BJ (cell line): ENCODE data around the gene APBA2. TPM values are rescaled to one million over a fixed set of nuclear protein-coding genes. Genes with fewer than 3 reads are reported as not detected.

Experiments
- CTCF ChIA-PET: fragments of 350-600 bp; formaldehyde crosslinking; extraction: SDS; loops from one replicate; lab custom pipeline; 2021; ENCODE audit warnings: antibody characterized with exemption, inconsistent platforms; lab: Yijun Ruan, JAX
- POLR2A ChIA-PET: fragments of 300-600 bp; sonication (Branson Sonifier 250); formaldehyde crosslinking; extraction: SDS; loops from one replicate; lab custom pipeline; 2021; ENCODE audit warnings: antibody characterized with exemption; lab: Charles Lee
- DNase-seq: peaks from one replicate; pipeline ENCODE4 v3.0.0-alpha.2; 2011; ENCODE audit warnings: low read depth
- H3K27me3 ChIP-seq: 2 replicates; pipeline ENCODE4 v1.6.0; 2011; ENCODE audit warnings: low read length; ENCODE audit not compliant: control insufficient read depth, insufficient read depth
- H3K36me3 ChIP-seq: 2 replicates; pipeline ENCODE4 v1.5.1; 2011; ENCODE audit warnings: low read length; ENCODE audit not compliant: control insufficient read depth, insufficient read depth
- H3K4me3 ChIP-seq: 2 replicates; pipeline ENCODE4 v1.5.1; 2011; ENCODE audit warnings: low read depth, mild to moderate bottlenecking, control low read depth, low read length
- polyA plus RNA-seq: library from polyadenylated mRNA; depleted of rRNA; stranded (reverse); fragments of >200 nt; gene quantifications from 2 replicates; pipeline ENCODE4 v1.2.3, GENCODE V29; 2011
- TF ChIP-seq, protein P1 (sequence below): IDR thresholded peaks from 2 replicates; pipeline ENCODE4 v1.5.1; 2011; ENCODE audit warnings: low read depth, mild to moderate bottlenecking, control low read depth, inconsistent platforms, low read length, moderate library complexity; ENCODE audit not compliant: insufficient read depth

The APBA2 gene
- polyA plus RNA-seq, 1 experiment = 15.1 TPM

GRCh38 chr15:29106551-29107290 lies 220.9 kb downstream of the APBA2 start:
- H3K36me3 ChIP-seq = no peaks in the 10 kb centered on the region
- ChIA-PET POLR2A (no interaction called here), CTCF (interaction anchor here (1.1 to 2.1 kb wide), 2 partner anchors 33 to 148 kb away, joined by 3 to 5 read pairs; no protein-coding TSS in a partner anchor)
- H3K27me3 ChIP-seq = no peaks in the 10 kb centered on the region
- no peak overlapping the region for H3K4me3 ChIP-seq
- DNase-seq = no peak
- TF ChIP-seq, protein P1, sequence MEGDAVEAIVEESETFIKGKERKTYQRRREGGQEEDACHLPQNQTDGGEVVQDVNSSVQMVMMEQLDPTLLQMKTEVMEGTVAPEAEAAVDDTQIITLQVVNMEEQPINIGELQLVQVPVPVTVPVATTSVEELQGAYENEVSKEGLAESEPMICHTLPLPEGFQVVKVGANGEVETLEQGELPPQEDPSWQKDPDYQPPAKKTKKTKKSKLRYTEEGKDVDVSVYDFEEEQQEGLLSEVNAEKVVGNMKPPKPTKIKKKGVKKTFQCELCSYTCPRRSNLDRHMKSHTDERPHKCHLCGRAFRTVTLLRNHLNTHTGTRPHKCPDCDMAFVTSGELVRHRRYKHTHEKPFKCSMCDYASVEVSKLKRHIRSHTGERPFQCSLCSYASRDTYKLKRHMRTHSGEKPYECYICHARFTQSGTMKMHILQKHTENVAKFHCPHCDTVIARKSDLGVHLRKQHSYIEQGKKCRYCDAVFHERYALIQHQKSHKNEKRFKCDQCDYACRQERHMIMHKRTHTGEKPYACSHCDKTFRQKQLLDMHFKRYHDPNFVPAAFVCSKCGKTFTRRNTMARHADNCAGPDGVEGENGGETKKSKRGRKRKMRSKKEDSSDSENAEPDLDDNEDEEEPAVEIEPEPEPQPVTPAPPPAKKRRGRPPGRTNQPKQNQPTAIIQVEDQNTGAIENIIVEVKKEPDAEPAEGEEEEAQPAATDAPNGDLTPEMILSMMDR = no peak

DNA sequence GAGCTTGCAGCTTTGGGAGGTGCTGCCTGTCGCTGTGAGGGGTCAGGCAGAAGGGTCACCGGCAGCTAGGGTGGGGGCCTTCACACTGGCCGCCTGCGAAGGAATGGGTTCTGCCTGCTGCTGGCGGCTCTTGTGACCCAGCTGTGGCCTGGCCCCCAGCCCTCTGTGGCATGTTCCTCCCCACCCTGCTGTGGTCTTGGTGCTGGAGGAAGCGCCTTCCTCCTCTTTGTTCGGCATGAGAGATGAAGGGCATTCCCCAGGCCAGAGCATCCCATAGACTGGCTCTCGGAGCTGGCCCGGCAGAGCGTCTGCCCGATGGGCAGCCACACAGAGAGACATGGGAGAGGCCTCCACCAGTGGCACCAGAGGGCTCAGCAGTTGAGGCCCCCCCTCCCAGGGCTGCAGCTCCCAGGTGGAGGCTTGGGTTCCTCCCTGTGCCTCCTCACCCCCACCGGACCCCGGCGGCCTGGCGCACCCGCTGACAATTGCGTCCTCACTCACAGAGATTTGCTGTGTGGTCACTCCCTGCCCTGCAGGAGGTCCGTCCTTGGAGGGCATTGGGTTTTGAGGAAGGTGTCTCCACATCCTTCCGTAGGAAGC lies 221.6 kb downstream of the APBA2 start:
- DNase-seq = no peak
- no peaks in the 10 kb centered on the region for H3K27me3 ChIP-seq
- no peak overlapping the region for H3K4me3 ChIP-seq
- CTCF ChIA-PET = interaction anchor here (2.1 kb wide), 1 partner anchor 33 kb away, joined by 5 read pairs; no protein-coding TSS in a partner anchor
- TF ChIP-seq, protein P1 = no peak
- H3K36me3 ChIP-seq = no peaks in the 10 kb centered on the region
- POLR2A ChIA-PET = no interaction called here

DNA sequence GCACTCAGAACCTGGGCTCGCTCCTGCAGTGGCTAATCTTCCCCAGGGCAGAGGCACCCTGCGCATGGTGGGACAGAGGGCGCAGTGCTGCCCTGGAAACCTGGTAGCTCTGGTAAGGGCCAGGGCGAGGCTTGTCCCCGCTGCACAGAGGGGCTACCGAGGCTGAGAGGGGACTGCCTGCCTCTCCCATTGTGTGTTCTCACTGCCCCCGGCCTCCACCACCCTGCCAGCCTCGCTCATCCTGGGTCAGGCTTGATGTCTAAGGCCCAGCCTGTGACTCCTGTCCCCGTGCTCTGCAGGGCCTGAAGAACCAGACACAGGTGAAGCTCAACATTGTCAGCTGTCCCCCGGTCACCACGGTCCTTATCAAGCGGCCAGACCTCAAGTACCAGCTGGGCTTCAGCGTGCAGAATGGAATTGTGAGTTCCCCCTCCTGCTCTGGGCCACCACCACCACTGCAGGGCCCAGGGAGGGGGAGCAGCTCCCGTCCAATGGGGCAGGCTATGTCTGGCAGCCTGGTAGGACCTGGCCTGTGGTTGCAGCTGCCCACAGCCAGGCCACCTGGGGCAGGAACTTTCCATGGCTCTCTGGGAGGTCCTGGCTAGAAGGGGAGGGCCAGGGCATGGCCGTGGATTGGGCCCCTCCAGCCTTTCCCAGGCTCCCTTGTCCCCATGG lies 222.3 kb downstream of the APBA2 start:
- TF ChIP-seq, protein P1 = no peak
- ChIA-PET CTCF (interaction anchor here (0.5 to 2.1 kb wide), 2 partner anchors 32 to 840 kb away, joined by 3 to 5 read pairs; no protein-coding TSS in a partner anchor), POLR2A (no interaction called here)
- DNase-seq = no peak
- Histone ChIP-seq H3K4me3 (no peak overlapping the region), H3K27me3 (no peaks in the 10 kb centered on the region), H3K36me3 (no peaks in the 10 kb centered on the region)

DNA sequence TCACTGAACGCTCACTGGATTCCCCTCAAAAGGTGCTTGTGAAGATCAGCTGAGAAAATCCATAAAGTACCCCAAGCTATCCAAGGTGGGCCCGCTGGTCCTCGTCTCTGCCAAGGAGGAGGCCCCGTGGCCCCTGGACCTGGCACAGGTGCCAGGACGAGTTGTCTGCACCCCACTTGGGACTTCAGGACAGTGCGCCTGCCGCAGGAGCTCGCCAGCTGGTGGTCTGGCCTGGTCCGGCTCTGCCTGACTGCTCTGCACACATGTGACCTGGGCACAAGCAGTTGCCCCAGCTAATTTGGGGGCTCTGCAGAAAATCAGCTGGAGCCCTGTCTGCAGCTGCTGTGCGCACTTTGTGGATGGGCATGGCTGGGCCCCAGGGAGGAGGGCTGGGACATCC lies 224.0 kb downstream of the APBA2 start:
- no peak overlapping the region for H3K4me3 ChIP-seq
- no peaks in the 10 kb centered on the region for H3K27me3 ChIP-seq
- CTCF ChIA-PET = no interaction called here
- POLR2A ChIA-PET = no interaction called here
- TF ChIP-seq, protein P1 = no peak
- H3K36me3 ChIP-seq = no peaks in the 10 kb centered on the region
- no peak for DNase-seq

DNA sequence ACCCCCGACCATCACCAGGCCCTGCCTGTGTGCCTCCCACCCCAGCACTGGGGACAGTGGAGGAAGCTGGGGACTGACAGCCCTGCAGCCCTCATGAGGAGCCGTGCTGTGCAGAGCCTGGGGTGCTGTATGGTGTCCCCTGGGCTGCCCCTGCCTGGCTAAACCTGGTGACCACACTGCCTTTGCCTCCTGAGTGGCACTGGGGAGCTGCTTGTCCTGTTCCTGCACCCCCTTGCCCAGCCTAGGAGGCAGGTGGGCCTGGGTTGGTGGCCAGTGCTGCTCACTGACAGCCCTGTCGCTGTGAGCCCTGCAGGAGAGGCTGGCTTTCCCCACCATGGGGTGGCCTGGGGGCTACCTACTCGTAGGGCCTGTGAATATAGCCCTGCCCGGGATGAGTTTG lies 224.4 kb downstream of the APBA2 start:
- no peak for DNase-seq
- ChIA-PET POLR2A (no interaction called here), CTCF (no interaction called here)
- Histone ChIP-seq H3K27me3 (no peaks in the 10 kb centered on the region), H3K4me3 (no peak overlapping the region), H3K36me3 (no peaks in the 10 kb centered on the region)
- TF ChIP-seq, protein P1 = no peak
